ENCODE measurements around the gene TUB. TPM values are rescaled to one million over a fixed set of nuclear protein-coding genes. Genes with fewer than 3 reads are reported as not detected.
A peak's percentile ranks its signal among the peaks of the same experiment; 100 is the strongest.

The TUB gene
- polyA plus RNA-seq, 1 of the 3 experiments (the other 2 are of a cell fraction): 11.3 TPM

DNA sequence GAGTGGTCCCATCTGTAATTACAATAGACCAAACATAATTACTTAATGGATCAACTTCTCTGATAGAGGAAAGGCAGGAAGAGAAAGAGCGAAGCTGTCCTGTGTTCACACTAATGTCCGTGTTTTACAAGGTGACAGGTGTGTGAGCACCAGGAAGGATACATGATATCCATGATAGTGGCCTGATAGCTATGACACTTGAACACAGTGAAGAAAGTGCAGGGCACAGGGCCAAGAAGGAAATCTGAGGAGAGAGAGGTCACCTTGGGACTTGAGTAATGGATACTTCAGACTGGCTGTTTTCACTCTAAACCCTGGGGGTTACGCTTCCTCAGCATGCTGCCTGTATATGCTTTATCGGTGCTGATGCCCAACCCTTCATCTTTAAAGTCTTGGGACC is 29.4 kb downstream of the TUB start:
- ChIA-PET CTCF (interaction anchor here (0.7 to 7.0 kb wide), 4 partner anchors 11 to 104 kb away, joined by 3 to 46 read pairs (median 28); no protein-coding TSS in a partner anchor), POLR2A (no interaction called here)
- no peaks in the 10 kb centered on the region for H3K79me2 ChIP-seq (ENCODE audit: insufficient read depth)
- H3K27ac ChIP-seq (ENCODE audit: low read depth in 2 of 2, low read length in 1 of 2): no peak overlapping the region; a peak in 1 of 4 replicates
- H2AFZ ChIP-seq (ENCODE audit: low read depth): no peak overlapping the region
- no peaks in the 10 kb centered on the region for H3F3A ChIP-seq (replicated peaks; ENCODE audit: insufficient read depth)
- H3K36me3 ChIP-seq (replicated peaks in 1 of 2; ENCODE audit: control insufficient read depth in 1 of 2, insufficient read depth in 2 of 2, low read length in 1 of 2): peaks cover 0 to 29% of the 10 kb centered on the region in 2 experiments
- no peaks in the 10 kb centered on the region for H3K9me2 ChIP-seq
- TF ChIP-seq RFX5 (IDR thresholded peaks at IDR 0.05; ENCODE audit: low read length) (no peak), JUND (IDR thresholded peaks at IDR 0.05) (no peak), TEAD4 (IDR thresholded peaks at IDR 0.05; ENCODE audit: borderline replicate concordance, insufficient read depth) (no peak), FOXM1 (IDR thresholded peaks at IDR 0.05; ENCODE audit: low read depth) (no peak), GATA2 (CRISPR knock-in tag; IDR thresholded peaks at IDR 0.05) (no peak), SMC3 (IDR thresholded peaks at IDR 0.05; ENCODE audit: low read depth, low read length) (no peak), TCF12 (IDR thresholded peaks at IDR 0.05) (no peak), ELF1 (IDR thresholded peaks at IDR 0.05) (no peak), TAF1 (IDR thresholded peaks at IDR 0.05; ENCODE audit: borderline replicate concordance, low read depth, low read length) (no peak), POLR2AphosphoS5 (IDR thresholded peaks at IDR 0.05; ENCODE audit: low read depth, low read length) (no peak), EP300 (IDR thresholded peaks at IDR 0.05; ENCODE audit: borderline replicate concordance in 1 of 2, low read depth in 1 of 2, low read length in 1 of 2) (no peak), CTCF (IDR thresholded peaks at IDR 0.05) (no peak)
- H3K4me3 ChIP-seq (ENCODE audit: low read depth in 2 of 2, low read length in 1 of 2): no peak overlapping the region
- no peak for DNase-seq
- no peak overlapping the region for H3K9ac ChIP-seq
- no peaks in the 10 kb centered on the region for H4K20me1 ChIP-seq (ENCODE audit: insufficient read depth)
- 77% methylated on average over 4 of the region's 4 CpGs for WGBS (ENCODE audit: low lambda C conversion rate)
- H3K4me1 ChIP-seq (ENCODE audit: control insufficient read depth in 1 of 2, insufficient read depth in 2 of 2, low read depth in 1 of 2, low read length in 1 of 2): peaks cover 0 to 13% of the 10 kb centered on the region in 2 experiments; a peak in 2 of 4 replicates
- no peak overlapping the region for H3K4me2 ChIP-seq
- no peaks in the 10 kb centered on the region for H3K27me3 ChIP-seq (ENCODE audit: insufficient read depth)
- 0 out of 2 replicates have a peak, but pooled peaks cover 3% of the 10 kb centered on the region for H3K9me3 ChIP-seq

- peak overlapping the region in 1 of 2 experiments; percentile 64; a peak in 2 of 4 replicates for H3K27ac ChIP-seq (ENCODE audit: low read depth in 2 of 2, low read length in 1 of 2)
- H3K4me3 ChIP-seq (ENCODE audit: low read depth in 2 of 2, low read length in 1 of 2): no peak overlapping the region
- peaks cover 0 to 13% of the 10 kb centered on the region in 2 experiments; a peak in 2 of 4 replicates for H3K4me1 ChIP-seq (ENCODE audit: control insufficient read depth in 1 of 2, insufficient read depth in 2 of 2, low read depth in 1 of 2, low read length in 1 of 2)
- H4K20me1 ChIP-seq (ENCODE audit: insufficient read depth): no peaks in the 10 kb centered on the region
- no peak for TF ChIP-seq RFX5 (IDR thresholded peaks at IDR 0.05; ENCODE audit: low read length)
- TF ChIP-seq EP300 (IDR thresholded peaks at IDR 0.05; ENCODE audit: borderline replicate concordance in 1 of 2, low read depth in 1 of 2, low read length in 1 of 2): no peak
- H3F3A ChIP-seq (replicated peaks; ENCODE audit: insufficient read depth): no peaks in the 10 kb centered on the region
- H3K9me3 ChIP-seq: 0 out of 2 replicates have a peak, but pooled peaks cover 3% of the 10 kb centered on the region
- peaks cover 0 to 18% of the 10 kb centered on the region in 2 experiments for H3K36me3 ChIP-seq (replicated peaks in 1 of 2; ENCODE audit: control insufficient read depth in 1 of 2, insufficient read depth in 2 of 2, low read length in 1 of 2)
- H3K4me2 ChIP-seq: no peak overlapping the region
- CTCF ChIA-PET: interaction anchor here (0.6 to 7.0 kb wide), 6 partner anchors 12 to 1018 kb away, joined by 3 to 46 read pairs (median 3); no protein-coding TSS in a partner anchor
- no peak overlapping the region for H3K9ac ChIP-seq
- H3K79me2 ChIP-seq (ENCODE audit: insufficient read depth): no peaks in the 10 kb centered on the region
- H3K27me3 ChIP-seq (ENCODE audit: insufficient read depth): no peaks in the 10 kb centered on the region
- POLR2A ChIA-PET: no interaction called here
- DNase-seq: no peak
- H3K9me2 ChIP-seq: no peaks in the 10 kb centered on the region
- 62% methylated on average over 8 of the region's 8 CpGs for WGBS (ENCODE audit: low lambda C conversion rate)
- no peak overlapping the region for H2AFZ ChIP-seq (ENCODE audit: low read depth)
Observed at GRCh38 chr11:8111636-8112035, 30.6 kb downstream of the TUB start.

All from SK-N-SH (cell line).